Fibroblast of lung (primary cell): ENCODE data around the gene IL21R. TPM values are rescaled to one million over a fixed set of nuclear protein-coding genes. Genes with fewer than 3 reads are reported as not detected.

Source experiments
- DNase-seq, 2 donors: peaks; one replicate each; pipeline versions ENCODE4 v3.0.0 to v3.0.0-alpha.2; 2010; ENCODE audit warnings: low read depth in 2 of 2
- H2AFZ ChIP-seq: 2 replicates; pipeline ENCODE4 v1.5.1; 2012; ENCODE audit warnings: low read length, control low read depth, inconsistent platforms
- H3K27ac ChIP-seq: 2 replicates; pipeline ENCODE4 v1.5.1; 2011; ENCODE audit warnings: low read length, control low read depth; ENCODE audit not compliant: insufficient read depth
- H3K27me3 ChIP-seq: 2 replicates; pipeline ENCODE4 v1.5.1; 2011; ENCODE audit warnings: mild to moderate bottlenecking, low read length; ENCODE audit not compliant: control insufficient read depth, insufficient read depth
- H3K36me3 ChIP-seq: 2 replicates; pipeline ENCODE4 v1.5.1; 2011; ENCODE audit warnings: low read length; ENCODE audit not compliant: control insufficient read depth, insufficient read depth
- H3K4me1 ChIP-seq: 2 replicates; pipeline ENCODE4 v1.5.1; 2011; ENCODE audit warnings: low read length; ENCODE audit not compliant: control insufficient read depth, insufficient read depth; ENCODE audit errors: extremely low read depth
- H3K4me2 ChIP-seq: 2 replicates; pipeline ENCODE4 v1.5.1; 2011; ENCODE audit warnings: low read length, control low read depth; ENCODE audit not compliant: insufficient read depth; ENCODE audit errors: extremely low read depth
- H3K4me3 ChIP-seq, 4 experiments: fragments of 200-600 bp in 1 of 4; sonication (generic) in 1 of 4; replicated peaks in 1 of 4; 2 replicates each; pipeline ENCODE4 v1.5.1; 2011 to 2016; ENCODE audit warnings: low read length in 4 of 4, low read depth in 3 of 4, mild to moderate bottlenecking in 3 of 4, control low read depth in 2 of 4, inconsistent platforms in 1 of 4, mixed read lengths in 1 of 4; ENCODE audit not compliant: insufficient read depth in 1 of 4; ENCODE audit errors: control extremely low read depth in 1 of 4
- H3K79me2 ChIP-seq: 2 replicates; pipeline ENCODE4 v1.5.1; 2012; ENCODE audit warnings: mild to moderate bottlenecking, low read length, inconsistent platforms; ENCODE audit not compliant: control insufficient read depth, insufficient read depth
- H3K9ac ChIP-seq: 2 replicates; pipeline ENCODE4 v1.5.1; 2011; ENCODE audit warnings: mild to moderate bottlenecking, low read length, control low read depth; ENCODE audit not compliant: insufficient read depth
- H3K9me3 ChIP-seq: 2 replicates; pipeline ENCODE4 v1.5.1; 2012; ENCODE audit warnings: low read depth, low read length; ENCODE audit not compliant: control insufficient read depth, insufficient read depth
- H4K20me1 ChIP-seq: 2 replicates; pipeline ENCODE4 v1.5.1; 2011; ENCODE audit warnings: low read length; ENCODE audit not compliant: control insufficient read depth, insufficient read depth; ENCODE audit errors: extremely low read depth
- CTCF ChIP-seq, 2 donors: IDR thresholded peaks in 1 of 2; conservative IDR thresholded peaks in 1 of 2; 1 replicate in 1 of 2; 2 replicates in 1 of 2; pipeline ENCODE4 v1.5.1; 2011 to 2012; ENCODE audit warnings: low read length in 2 of 2, control low read depth in 1 of 2, inconsistent platforms in 1 of 2, low read depth in 1 of 2, mild to moderate bottlenecking in 1 of 2
- EZH2 ChIP-seq: IDR thresholded peaks from 2 replicates; pipeline ENCODE4 v1.5.1; 2012; ENCODE audit warnings: low read length, control low read depth, mild to moderate bottlenecking; ENCODE audit errors: missing control alignments
- polyA plus RNA-seq, 2 donors: library from polyadenylated mRNA; depleted of rRNA in 1 of 2; stranded (reverse) in 1 of 2; unstranded in 1 of 2; fragments of >200 nt; gene quantifications; 2 replicates each; pipeline ENCODE4 v1.2.1, GENCODE V29; 2011 to 2012; ENCODE audit warnings: missing spikeins in 1 of 2
- total RNA-seq: library from RNA; depleted of rRNA; stranded (reverse); fragments of >200 nt; gene quantifications from 2 replicates; pipeline ENCODE4 v1.2.1, GENCODE V29; 2014

The IL21R gene
- total and polyA plus RNA-seq, 2 donors (not counting 1 experiment from before 2014, with no cell fraction given) = 0.95 to 7.4 TPM

- H3K36me3 ChIP-seq = no peaks in the 10 kb centered on the region
- H3K4me3 ChIP-seq = no peak overlapping the region
- TF ChIP-seq EZH2 (no peak), CTCF (conservative IDR thresholded peaks at IDR 0.05 in 1 of 2, IDR thresholded peaks at IDR 0.05 in 1 of 2; ENCODE audit: low read depth in 1 of 2, low read length in 2 of 2) (no peak)
- DNase-seq = no peak
- H3K9me3 ChIP-seq = no peaks in the 10 kb centered on the region
- H3K79me2 ChIP-seq = no peaks in the 10 kb centered on the region
- H3K9ac ChIP-seq = no peak overlapping the region
- H3K27ac ChIP-seq = no peak overlapping the region
- H3K4me2 ChIP-seq = no peak overlapping the region
- H3K4me1 ChIP-seq = no peaks in the 10 kb centered on the region
- H4K20me1 ChIP-seq = no peaks in the 10 kb centered on the region
- H2AFZ ChIP-seq = no peak overlapping the region
- no peaks in the 10 kb centered on the region for H3K27me3 ChIP-seq
These were observed 37.5 kb downstream of the IL21R start for GRCh38 chr16:27439271-27440018.

- no peaks in the 10 kb centered on the region for H3K9me3 ChIP-seq
- no peak overlapping the region for H3K4me2 ChIP-seq
- H3K4me1 ChIP-seq = no peaks in the 10 kb centered on the region
- H2AFZ ChIP-seq = no peak overlapping the region
- TF ChIP-seq CTCF (conservative IDR thresholded peaks at IDR 0.05 in 1 of 2, IDR thresholded peaks at IDR 0.05 in 1 of 2; ENCODE audit: low read depth in 1 of 2, low read length in 2 of 2) (no peak), EZH2 (no peak)
- DNase-seq = no peak
- no peak overlapping the region for H3K4me3 ChIP-seq
- no peak overlapping the region for H3K9ac ChIP-seq
- no peaks in the 10 kb centered on the region for H3K36me3 ChIP-seq
- H3K79me2 ChIP-seq = no peaks in the 10 kb centered on the region
- H3K27ac ChIP-seq = no peak overlapping the region
- no peaks in the 10 kb centered on the region for H3K27me3 ChIP-seq
- no peaks in the 10 kb centered on the region for H4K20me1 ChIP-seq
These were observed 39.3 kb downstream of the IL21R start for GRCh38 chr16:27441276-27441675.

- Histone ChIP-seq H3K36me3 (no peaks in the 10 kb centered on the region), H3K4me1 (no peaks in the 10 kb centered on the region), H3K9ac (no peak overlapping the region), H3K79me2 (no peaks in the 10 kb centered on the region), H3K4me2 (no peak overlapping the region), H3K4me3 (no peak overlapping the region), H3K9me3 (no peaks in the 10 kb centered on the region), H3K27ac (no peak overlapping the region), H4K20me1 (no peaks in the 10 kb centered on the region), H2AFZ (no peak overlapping the region), H3K27me3 (no peaks in the 10 kb centered on the region)
- DNase-seq = no peak
- TF ChIP-seq CTCF (conservative IDR thresholded peaks at IDR 0.05 in 1 of 2, IDR thresholded peaks at IDR 0.05 in 1 of 2; ENCODE audit: low read depth in 1 of 2, low read length in 2 of 2) = no peak
- no peak for TF ChIP-seq EZH2
These were observed 40.0 kb downstream of the IL21R start for GRCh38 chr16:27441998-27442397.
